Endothelial cell of umbilical vein (primary cell): ENCODE measurements around the gene SATB1. TPM values are rescaled to one million over a fixed set of nuclear protein-coding genes. Genes with fewer than 3 reads are reported as not detected.

ENCODE experiments used
- BruUV-seq: library from RNA; stranded (reverse); fragments of 400-500 nt; replicated peaks from 2 replicates; lab custom pipeline; 2021; lab: Mats Ljungman, UMichigan
- CTCF ChIA-PET: fragments of 300-600, 350-600 bp; sonication (Branson Sonifier 250); formaldehyde crosslinking; loops from one replicate; lab custom pipeline; 2021; ENCODE audit warnings: antibody characterized with exemption, inconsistent platforms; lab: Charles Lee
- POLR2A ChIA-PET: fragments of 300-600, 350-600 bp; sonication (Branson Sonifier 250); formaldehyde crosslinking; loops from one replicate; lab custom pipeline; 2021; ENCODE audit warnings: antibody characterized with exemption, inconsistent platforms; lab: Charles Lee
- DNase-seq: peaks from one replicate; pipeline ENCODE4 v3.0.0-alpha.2; 2011; ENCODE audit warnings: low read depth, low spot score
- FAIRE-seq: peaks from 2 replicates; lab custom pipeline; 2011; peaks lifted over from hg19 to GRCh38; lab: Jason Lieb, UNC
- H2AFZ ChIP-seq: 2 replicates; pipeline ENCODE4 v1.6.0; 2012; ENCODE audit warnings: low read depth, low read length, control low read depth, inconsistent platforms
- H3K27ac ChIP-seq: 2 replicates; pipeline ENCODE4 v1.5.1; 2011; ENCODE audit warnings: low read depth, mild to moderate bottlenecking, control low read depth, low read length, moderate library complexity; ENCODE audit not compliant: insufficient read depth
- H3K27me3 ChIP-seq, 2 experiments: 2 replicates each; pipeline versions ENCODE4 v1.6.0 to v1.6.1; 2011; ENCODE audit warnings: low read length in 2 of 2, mixed read lengths in 1 of 2; ENCODE audit not compliant: control insufficient read depth in 2 of 2, insufficient read depth in 2 of 2
- H3K36me3 ChIP-seq, 2 experiments: 2 replicates in 1 of 2; 3 replicates in 1 of 2; pipeline ENCODE4 v1.5.1; 2011; ENCODE audit warnings: low read length in 2 of 2, mild to moderate bottlenecking in 1 of 2, moderate library complexity in 1 of 2; ENCODE audit not compliant: control insufficient read depth in 2 of 2, insufficient read depth in 2 of 2; ENCODE audit errors: extremely low read depth in 1 of 2
- H3K4me1 ChIP-seq: 3 replicates; pipeline ENCODE4 v1.5.1; 2011; ENCODE audit warnings: mild to moderate bottlenecking, low read length; ENCODE audit not compliant: control insufficient read depth, insufficient read depth; ENCODE audit errors: extremely low read depth
- H3K4me2 ChIP-seq: 2 replicates; pipeline ENCODE4 v1.6.1; 2011; ENCODE audit warnings: low read length, control low read depth, mixed read lengths; ENCODE audit not compliant: insufficient read depth
- H3K4me3 ChIP-seq, 3 experiments: fragments of 200-600 bp in 1 of 3; sonication (generic), shearing (Covaris generic) in 1 of 3; replicated peaks in 1 of 3; 2 replicates each; pipeline ENCODE4 v1.5.1; 2011 to 2016; ENCODE audit warnings: control low read depth in 3 of 3, low read length in 3 of 3, mild to moderate bottlenecking in 2 of 3, inconsistent platforms in 1 of 3, low read depth in 1 of 3, moderate library complexity in 1 of 3; ENCODE audit not compliant: insufficient read depth in 1 of 3
- H3K79me2 ChIP-seq: 2 replicates; pipeline ENCODE4 v1.6.0; 2012; ENCODE audit warnings: low read length, inconsistent platforms; ENCODE audit not compliant: control insufficient read depth, insufficient read depth
- H3K9ac ChIP-seq: replicated peaks from 2 replicates; pipeline ENCODE3; 2011; ENCODE audit warnings: low read length, control low read depth; ENCODE audit not compliant: insufficient read depth; ENCODE audit errors: extremely low read depth
- H3K9me1 ChIP-seq: replicated peaks from 3 replicates; pipeline ENCODE4 v1.6.0; 2011; ENCODE audit warnings: mild to moderate bottlenecking, low read length; ENCODE audit not compliant: control insufficient read depth, insufficient read depth; ENCODE audit errors: extremely low read depth
- H3K9me3 ChIP-seq: replicated peaks from 2 replicates; pipeline ENCODE4 v1.5.1; 2012; ENCODE audit warnings: low read length, inconsistent platforms; ENCODE audit not compliant: control insufficient read depth, insufficient read depth
- H4K20me1 ChIP-seq: replicated peaks from 2 replicates; pipeline ENCODE3; 2011; ENCODE audit warnings: mild to moderate bottlenecking, low read length; ENCODE audit not compliant: control insufficient read depth, insufficient read depth; ENCODE audit errors: extremely low read depth
- CTCF ChIP-seq, 2 donors: IDR thresholded peaks; 1 replicate in 1 of 2; 2 replicates in 1 of 2; pipeline ENCODE4 v1.5.1; 2011; ENCODE audit warnings: low read length in 2 of 2, mild to moderate bottlenecking in 2 of 2, moderate library complexity in 2 of 2, control low read depth in 1 of 2, inconsistent platforms in 1 of 2, low read depth in 1 of 2; ENCODE audit not compliant: insufficient read depth in 1 of 2; ENCODE audit errors: extremely low read depth in 1 of 2
- EZH2 ChIP-seq: IDR thresholded peaks from 2 replicates; pipeline ENCODE4 v1.6.1; 2012; ENCODE audit warnings: borderline replicate concordance, low read depth, mild to moderate bottlenecking, moderate library complexity, low read length, inconsistent platforms; ENCODE audit not compliant: severe bottlenecking
- FOS ChIP-seq: IDR thresholded peaks from 2 replicates; pipeline ENCODE4 v1.6.1; 2011; ENCODE audit warnings: mild to moderate bottlenecking, low read length, moderate library complexity, borderline replicate concordance; ENCODE audit not compliant: insufficient read depth
- MAX ChIP-seq: IDR thresholded peaks from 2 replicates; pipeline ENCODE4 v1.6.1; 2011; ENCODE audit not compliant: insufficient read depth, insufficient read length
- POLR2A ChIP-seq: IDR thresholded peaks from 2 replicates; pipeline ENCODE4 v1.6.1; 2012; ENCODE audit warnings: low read depth, mild to moderate bottlenecking, control low read depth, low read length
- dilution Hi-C: fragments of 300-500 bp; cut with MboI; formaldehyde crosslinking; loops from one replicate; pipeline ENCODE4 v1.15.0; 2019; ENCODE audit warnings: low sequenced_read_pairs; ENCODE audit not compliant: extremely low pct_ligation_motif_present
- intact Hi-C: fragments of 100-400 bp; cut with micrococcal nuclease; formaldehyde crosslinking; loops from one replicate; pipeline ENCODE4 v1.10.0; 2022
- polyA plus RNA-seq, 4 experiments: library from polyadenylated mRNA; depleted of rRNA in 3 of 4; stranded (reverse) in 3 of 4; unstranded in 1 of 4; fragments of >200 nt; gene quantifications; 2 replicates each; pipeline versions ENCODE4 v1.2.1 to v1.2.3, GENCODE V29; 2011 to 2012; ENCODE audit warnings: missing spikeins in 1 of 4
- total RNA-seq: library from RNA; stranded (reverse); gene quantifications from 2 replicates; pipeline ENCODE4 v1.2.3, GENCODE V29; 2021

Gene SATB1
- total and polyA plus RNA-seq, 2 donors (not counting 3 experiments of a cell fraction or from before 2014, with no cell fraction given): 3.9 to 6.2 TPM

- Histone ChIP-seq H3K79me2 (no peaks in the 10 kb centered on the region), H3K36me3 (no peaks in the 10 kb centered on the region), H3K4me2 (peak overlapping the region; percentile 62), H3K9me1 (no peaks in the 10 kb centered on the region), H3K9ac (no peak overlapping the region), H4K20me1 (no peaks in the 10 kb centered on the region), H3K4me3 (peak overlapping the region; percentile 12 to 40 (median 34)), H2AFZ (peak overlapping the region; percentile 76), H3K27me3 (peaks cover 28 to 57% of the 10 kb centered on the region in 2 experiments), H3K27ac (no peak overlapping the region), H3K4me1 (peaks cover 6% of the 10 kb centered on the region), H3K9me3 (no peaks in the 10 kb centered on the region)
- FAIRE-seq (no peak), DNase-seq (no peak)
- dilution Hi-C loops (no loop called here), intact Hi-C loops (no loop called here)
- TF ChIP-seq EZH2 (peak; percentile 66), MAX (no peak), FOS (no peak), CTCF (IDR thresholded peaks at IDR 0.05; ENCODE audit: extremely low read depth in 1 of 2, insufficient read depth in 1 of 2, low read depth in 1 of 2, low read length in 2 of 2) (no peak), POLR2A (no peak)
- POLR2A ChIA-PET: no interaction called here
- no TSS peak for BruUV-seq
- CTCF ChIA-PET: interaction anchor here (1.8 to 2.2 kb wide), 2 partner anchors 13 to 23 kb away, joined by 7 to 11 read pairs; no protein-coding TSS in a partner anchor
Observed at GRCh38 chr3:18443665-18444594, 18.8 kb upstream of the SATB1 start.
